ENCODE results near the gene PRSS56.

DNA sequence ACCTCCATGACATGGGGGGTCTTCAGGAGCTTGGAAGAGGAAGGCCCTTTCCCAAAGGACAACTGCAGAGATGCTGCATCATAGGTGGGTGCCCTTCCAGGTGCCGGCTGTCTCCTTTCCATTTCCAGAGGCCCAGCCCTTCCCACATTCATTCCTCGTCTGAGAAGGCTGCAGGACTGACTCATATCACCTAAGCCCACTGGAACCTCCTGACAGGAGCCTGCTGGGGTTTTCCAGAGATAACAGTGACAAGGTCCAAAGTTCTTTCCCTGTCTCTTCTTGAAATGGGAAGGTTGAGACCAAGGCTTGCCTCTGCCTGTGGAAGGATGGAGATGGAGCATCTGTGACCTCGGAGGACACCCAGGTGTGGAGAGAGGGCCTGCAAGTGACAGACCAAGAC, 3.6 kb upstream of the PRSS56 start:
- TF ChIP-seq, protein P1, sequence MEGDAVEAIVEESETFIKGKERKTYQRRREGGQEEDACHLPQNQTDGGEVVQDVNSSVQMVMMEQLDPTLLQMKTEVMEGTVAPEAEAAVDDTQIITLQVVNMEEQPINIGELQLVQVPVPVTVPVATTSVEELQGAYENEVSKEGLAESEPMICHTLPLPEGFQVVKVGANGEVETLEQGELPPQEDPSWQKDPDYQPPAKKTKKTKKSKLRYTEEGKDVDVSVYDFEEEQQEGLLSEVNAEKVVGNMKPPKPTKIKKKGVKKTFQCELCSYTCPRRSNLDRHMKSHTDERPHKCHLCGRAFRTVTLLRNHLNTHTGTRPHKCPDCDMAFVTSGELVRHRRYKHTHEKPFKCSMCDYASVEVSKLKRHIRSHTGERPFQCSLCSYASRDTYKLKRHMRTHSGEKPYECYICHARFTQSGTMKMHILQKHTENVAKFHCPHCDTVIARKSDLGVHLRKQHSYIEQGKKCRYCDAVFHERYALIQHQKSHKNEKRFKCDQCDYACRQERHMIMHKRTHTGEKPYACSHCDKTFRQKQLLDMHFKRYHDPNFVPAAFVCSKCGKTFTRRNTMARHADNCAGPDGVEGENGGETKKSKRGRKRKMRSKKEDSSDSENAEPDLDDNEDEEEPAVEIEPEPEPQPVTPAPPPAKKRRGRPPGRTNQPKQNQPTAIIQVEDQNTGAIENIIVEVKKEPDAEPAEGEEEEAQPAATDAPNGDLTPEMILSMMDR (IDR thresholded peaks at IDR 0.05), result no peak
- no peak for TF ChIP-seq POLR2A (IDR thresholded peaks at IDR 0.05)

Data from testis (tissue), 2 donors.